ENCODE data around the gene APOE. TPM values are rescaled to one million over a fixed set of nuclear protein-coding genes. Genes with fewer than 3 reads are reported as not detected.

The APOE gene
- total and polyA plus RNA-seq, 2 of the 13 experiments (the other 11 are each of a cell fraction or from before 2014, with no cell fraction given): 1,328 to 1,470 TPM

DNA sequence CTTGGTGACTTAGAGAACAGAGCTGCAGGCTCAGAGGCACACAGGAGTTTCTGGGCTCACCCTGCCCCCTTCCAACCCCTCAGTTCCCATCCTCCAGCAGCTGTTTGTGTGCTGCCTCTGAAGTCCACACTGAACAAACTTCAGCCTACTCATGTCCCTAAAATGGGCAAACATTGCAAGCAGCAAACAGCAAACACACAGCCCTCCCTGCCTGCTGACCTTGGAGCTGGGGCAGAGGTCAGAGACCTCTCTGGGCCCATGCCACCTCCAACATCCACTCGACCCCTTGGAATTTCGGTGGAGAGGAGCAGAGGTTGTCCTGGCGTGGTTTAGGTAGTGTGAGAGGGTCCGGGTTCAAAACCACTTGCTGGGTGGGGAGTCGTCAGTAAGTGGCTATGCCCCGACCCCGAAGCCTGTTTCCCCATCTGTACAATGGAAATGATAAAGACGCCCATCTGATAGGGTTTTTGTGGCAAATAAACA is 18.7 kb downstream of the APOE start (continued):
- TF ChIP-seq, protein P1, sequence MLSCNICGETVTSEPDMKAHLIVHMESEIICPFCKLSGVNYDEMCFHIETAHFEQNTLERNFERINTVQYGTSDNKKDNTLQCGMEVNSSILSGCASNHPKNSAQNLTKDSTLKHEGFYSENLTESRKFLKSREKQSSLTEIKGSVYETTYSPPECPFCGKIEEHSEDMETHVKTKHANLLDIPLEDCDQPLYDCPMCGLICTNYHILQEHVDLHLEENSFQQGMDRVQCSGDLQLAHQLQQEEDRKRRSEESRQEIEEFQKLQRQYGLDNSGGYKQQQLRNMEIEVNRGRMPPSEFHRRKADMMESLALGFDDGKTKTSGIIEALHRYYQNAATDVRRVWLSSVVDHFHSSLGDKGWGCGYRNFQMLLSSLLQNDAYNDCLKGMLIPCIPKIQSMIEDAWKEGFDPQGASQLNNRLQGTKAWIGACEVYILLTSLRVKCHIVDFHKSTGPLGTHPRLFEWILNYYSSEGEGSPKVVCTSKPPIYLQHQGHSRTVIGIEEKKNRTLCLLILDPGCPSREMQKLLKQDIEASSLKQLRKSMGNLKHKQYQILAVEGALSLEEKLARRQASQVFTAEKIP (CRISPR knock-in tag; IDR thresholded peaks at IDR 0.05; ENCODE audit: borderline replicate concordance): no peak
- TF ChIP-seq, protein P2, sequence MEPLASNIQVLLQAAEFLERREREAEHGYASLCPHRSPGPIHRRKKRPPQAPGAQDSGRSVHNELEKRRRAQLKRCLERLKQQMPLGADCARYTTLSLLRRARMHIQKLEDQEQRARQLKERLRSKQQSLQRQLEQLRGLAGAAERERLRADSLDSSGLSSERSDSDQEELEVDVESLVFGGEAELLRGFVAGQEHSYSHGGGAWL (CRISPR knock-in tag; IDR thresholded peaks at IDR 0.05): no peak; the same call in 1 of the 2 replicates
- TF ChIP-seq, protein P3, sequence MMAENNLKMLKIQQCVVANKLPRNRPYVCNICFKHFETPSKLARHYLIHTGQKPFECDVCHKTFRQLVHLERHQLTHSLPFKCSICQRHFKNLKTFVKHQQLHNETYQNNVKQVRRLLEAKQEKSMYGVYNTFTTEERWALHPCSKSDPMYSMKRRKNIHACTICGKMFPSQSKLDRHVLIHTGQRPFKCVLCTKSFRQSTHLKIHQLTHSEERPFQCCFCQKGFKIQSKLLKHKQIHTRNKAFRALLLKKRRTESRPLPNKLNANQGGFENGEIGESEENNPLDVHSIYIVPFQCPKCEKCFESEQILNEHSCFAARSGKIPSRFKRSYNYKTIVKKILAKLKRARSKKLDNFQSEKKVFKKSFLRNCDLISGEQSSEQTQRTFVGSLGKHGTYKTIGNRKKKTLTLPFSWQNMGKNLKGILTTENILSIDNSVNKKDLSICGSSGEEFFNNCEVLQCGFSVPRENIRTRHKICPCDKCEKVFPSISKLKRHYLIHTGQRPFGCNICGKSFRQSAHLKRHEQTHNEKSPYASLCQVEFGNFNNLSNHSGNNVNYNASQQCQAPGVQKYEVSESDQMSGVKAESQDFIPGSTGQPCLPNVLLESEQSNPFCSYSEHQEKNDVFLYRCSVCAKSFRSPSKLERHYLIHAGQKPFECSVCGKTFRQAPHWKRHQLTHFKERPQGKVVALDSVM (CRISPR knock-in tag; IDR thresholded peaks at IDR 0.05): peak; percentile 77
- TF ChIP-seq RELA (CRISPR knock-in tag; IDR thresholded peaks at IDR 0.05) (no peak), ZNF256 (CRISPR knock-in tag; conservative IDR thresholded peaks at IDR 0.05) (no peak), ZNF460 (CRISPR knock-in tag; IDR thresholded peaks at IDR 0.05; ENCODE audit: borderline replicate concordance) (no peak; the same call in 1 of the 2 replicates), JUND (CRISPR knock-in tag; IDR thresholded peaks at IDR 0.05) (peak; percentile 96), TBL1XR1 (IDR thresholded peaks at IDR 0.05; ENCODE audit: borderline replicate concordance, low read length, partially characterized antibody) (peak; percentile 97)

All from HepG2 (cell line).